ENCODE data around the gene CALML6.
A peak's percentile ranks its signal among the peaks of the same experiment; 100 is the strongest.
"Not testable (repeated sequence)": the region's sequence is repeated elsewhere in the genome, so short reads cannot be mapped to it uniquely, and the experiment has no call there.

Gene CALML6

GRCh38 chr1:1926346-1926811 is 11.3 kb downstream of the CALML6 start:
- DNase-seq: no peak

DNA sequence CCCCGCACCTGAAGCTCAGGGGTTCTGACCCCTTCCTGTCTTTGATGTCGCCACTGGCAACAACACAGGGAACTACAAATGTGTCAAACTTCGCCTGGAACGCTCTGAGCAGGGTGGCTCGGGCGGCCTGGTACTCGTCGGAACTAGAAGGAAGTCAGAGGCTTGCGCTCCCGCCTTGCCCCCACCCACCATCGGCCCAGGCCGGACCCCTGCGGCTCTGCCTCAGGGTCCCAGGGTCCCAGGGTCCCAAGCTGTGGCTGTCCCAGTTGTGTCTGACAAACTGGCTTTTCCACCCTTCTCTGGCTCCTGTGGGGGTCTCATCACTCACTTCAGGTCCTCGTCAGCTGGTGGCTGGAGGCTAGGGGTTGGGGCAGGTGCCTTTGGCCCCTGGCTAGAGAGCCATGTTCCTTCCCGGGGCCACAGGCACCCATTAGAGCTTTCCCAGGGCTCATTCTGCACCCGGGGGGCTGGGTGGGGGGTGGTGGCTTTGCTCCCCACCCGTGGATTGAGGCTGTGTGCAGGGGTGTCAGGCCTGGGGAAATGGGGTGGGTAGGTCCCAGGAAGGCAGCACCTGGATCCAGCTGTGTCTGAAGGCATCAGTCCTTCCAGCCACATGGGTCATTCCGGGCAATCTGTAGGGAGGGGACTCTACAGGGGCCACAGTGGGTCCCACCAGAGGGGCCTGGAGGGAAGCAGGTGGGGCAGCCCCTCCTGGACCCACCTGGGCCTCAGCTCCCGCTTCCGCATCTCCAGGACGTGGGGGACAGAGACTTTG is 12.0 kb downstream of the CALML6 start:
- no peak for DNase-seq

DNA sequence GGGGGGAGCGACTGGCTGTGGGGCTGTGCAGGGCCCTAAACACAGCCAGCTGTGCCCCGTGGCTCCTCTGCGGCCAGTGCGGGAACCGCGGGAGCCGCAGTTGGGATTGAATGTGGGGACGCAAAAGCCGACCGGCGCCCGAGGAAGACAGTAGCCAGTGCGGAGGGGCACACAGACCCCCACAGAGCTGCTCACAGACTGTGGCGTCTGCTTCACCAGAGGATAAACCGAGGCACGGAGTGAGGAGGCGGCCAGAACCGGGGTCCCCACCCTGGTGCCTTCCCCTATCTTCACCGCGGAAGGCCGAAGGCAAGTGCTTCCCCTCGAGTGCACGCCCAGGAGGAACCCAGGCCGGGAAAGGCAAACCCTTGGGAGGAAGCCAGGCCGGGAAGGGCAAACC is 12.7 kb downstream of the CALML6 start:
- DNase-seq: no peak

GRCh38 chr1:1928231-1929101 is 13.4 kb downstream of the CALML6 start:
- DNase-seq: no peak

DNA sequence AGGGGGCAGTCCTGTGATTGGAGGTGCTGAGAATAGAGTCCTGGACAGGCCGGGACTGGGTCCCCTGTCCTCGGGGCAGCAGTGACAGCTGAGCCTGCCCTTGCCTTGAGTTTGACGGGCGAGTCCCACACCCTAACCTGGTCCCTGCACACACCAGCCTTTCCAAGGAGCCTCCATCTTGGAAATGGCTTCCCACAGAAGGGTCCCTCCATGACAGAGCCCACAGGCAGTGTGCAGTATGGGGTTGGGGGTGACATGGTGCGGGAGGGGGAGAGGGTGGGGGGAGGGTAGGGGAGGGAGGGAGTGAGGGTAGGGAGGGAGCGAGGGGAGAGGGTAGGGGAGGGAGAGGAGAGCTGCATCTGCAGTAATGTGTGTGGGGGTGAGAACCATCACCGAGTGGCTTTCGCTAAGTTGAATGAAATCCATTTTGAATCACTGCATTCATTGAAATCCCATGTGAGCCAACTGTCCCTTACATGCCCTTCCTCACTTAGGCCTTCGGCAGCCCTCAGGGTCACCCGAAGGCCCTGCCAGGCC is 14.1 kb downstream of the CALML6 start:
- DNase-seq: no peak

DNA sequence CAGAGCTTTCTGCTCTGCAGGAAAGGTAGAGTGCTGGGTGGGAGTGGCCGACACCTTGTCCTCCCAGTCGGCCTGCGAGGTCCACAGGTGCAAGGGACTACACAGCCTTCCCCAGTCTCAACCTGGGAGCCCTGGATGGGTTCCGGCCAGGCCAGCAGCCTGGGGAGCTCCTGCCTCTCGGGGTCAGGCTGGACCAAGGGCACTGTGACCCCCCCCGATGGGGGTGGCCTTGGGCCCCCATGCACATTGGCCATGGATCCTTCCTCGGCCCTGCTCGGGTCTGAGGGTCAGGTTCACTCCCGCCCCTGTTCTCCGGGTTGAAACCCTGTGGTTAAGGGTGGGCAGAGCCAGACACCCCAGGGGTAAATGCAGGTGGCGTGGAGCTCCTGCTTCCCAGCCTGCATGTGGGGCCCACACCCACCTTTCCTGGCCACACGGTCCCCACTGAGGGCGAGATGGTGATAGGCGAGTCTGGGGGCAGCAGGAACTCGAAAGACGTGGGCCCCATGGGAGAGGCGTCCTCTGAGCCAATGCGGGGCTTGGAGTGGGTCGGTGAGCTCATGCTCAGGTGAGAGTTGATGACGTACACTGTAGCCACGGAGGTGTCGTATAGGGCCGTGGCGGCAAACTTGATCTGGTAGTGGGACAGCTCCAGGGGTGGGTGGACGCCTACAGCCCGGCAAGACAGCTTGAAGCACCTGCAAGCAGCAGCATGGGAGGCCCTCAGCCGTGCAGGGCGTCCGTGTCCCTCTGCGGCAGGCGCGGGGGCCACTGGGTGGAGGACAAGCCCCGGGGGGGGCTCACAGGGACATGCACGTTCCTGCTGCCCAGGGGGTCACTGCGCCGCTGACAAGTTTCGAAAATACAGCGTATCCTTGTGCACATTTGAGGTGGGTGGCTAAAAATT is 14.8 kb downstream of the CALML6 start:
- no peak for DNase-seq

GRCh38 chr1:1934848-1935247 is 19.8 kb downstream of the CALML6 start:
- not testable (repeated sequence) for DNase-seq

- no peak for DNase-seq
Measured at GRCh38 chr1:1937061-1937460, 22.0 kb downstream of the CALML6 start.

DNA sequence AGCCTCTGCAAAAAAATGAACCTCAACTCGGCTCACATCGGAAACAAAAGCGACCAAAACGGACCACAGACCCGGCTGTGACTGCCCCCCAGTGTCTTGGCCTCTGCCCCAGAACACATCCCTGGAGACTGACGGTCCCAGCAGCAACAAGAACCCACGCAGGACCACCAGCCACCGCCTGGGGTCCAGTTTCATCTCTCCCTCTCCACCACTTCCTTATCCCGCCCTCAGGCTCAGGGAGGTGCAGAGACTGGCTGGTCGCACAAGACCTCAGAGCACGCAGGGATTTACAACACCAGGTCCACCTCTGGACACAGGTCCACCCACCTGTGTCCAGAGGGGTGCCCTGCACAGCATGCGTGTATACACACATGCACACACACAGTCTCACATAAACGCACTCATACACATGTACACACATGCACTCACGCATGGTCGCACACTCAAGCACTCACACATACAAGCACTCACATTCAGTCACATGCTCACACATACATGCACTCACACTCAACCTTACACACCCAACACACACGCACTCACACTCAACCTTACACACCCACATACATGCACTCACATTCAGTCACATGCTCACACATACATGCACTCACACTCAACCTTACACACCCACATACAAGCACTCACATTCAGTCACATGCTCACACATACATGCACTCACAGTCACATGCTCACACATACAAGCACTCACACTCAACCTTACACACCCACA is 22.7 kb downstream of the CALML6 start:
- no peak for DNase-seq

- DNase-seq: no peak
Measured at GRCh38 chr1:1938276-1938573, 23.2 kb downstream of the CALML6 start.

DNA sequence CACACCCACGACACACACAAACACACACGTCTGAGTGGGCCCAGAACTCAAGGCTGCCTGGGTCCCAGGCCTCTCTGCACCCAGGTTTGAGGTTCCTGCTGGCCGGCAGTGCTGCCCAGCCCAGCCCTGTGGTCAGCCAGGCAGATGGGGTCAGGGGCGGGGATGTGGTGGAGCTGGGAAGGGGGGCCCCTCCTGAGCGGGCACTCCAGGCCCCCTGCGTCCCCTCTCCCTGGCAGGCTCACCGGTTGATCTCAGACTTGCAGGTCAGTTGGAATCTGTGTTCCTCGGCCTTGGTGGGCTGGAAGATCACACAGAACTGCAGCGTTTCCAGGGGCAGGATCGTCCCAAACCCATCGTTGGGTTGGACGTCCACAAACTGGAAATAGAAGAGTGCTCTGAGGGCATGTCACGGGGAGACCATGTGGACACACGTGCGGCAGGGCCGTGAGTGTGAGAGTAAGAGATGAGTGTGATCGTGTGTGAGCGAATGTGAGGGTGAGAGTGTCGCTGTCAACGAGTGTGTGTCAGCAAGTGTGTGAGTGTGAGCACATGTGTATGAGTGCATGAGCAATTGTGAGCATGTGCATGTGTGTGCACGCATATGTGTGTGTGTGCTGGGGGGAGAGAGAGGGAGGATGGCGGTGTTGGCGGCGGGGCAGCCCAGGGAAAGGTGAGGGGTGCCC is 23.7 kb downstream of the CALML6 start:
- no peak for DNase-seq

GRCh38 chr1:1939296-1940122 is 24.4 kb downstream of the CALML6 start:
- no peak for DNase-seq

DNA sequence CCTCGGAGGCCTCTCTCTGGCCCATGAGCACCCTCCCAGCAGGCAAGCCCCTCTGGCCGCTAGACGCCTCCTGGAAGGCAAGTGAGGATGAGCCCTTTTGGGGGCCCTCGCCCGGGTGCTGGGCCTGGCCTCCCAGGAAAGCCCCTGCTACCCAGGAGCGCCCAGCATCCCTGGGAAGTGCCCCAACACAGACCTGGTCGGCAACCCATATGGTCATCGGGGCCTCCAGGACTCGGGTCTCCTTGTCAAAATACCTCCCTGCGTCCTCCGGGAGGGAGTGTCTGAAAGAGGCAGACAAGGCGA is 25.0 kb downstream of the CALML6 start:
- DNase-seq: no peak

DNA sequence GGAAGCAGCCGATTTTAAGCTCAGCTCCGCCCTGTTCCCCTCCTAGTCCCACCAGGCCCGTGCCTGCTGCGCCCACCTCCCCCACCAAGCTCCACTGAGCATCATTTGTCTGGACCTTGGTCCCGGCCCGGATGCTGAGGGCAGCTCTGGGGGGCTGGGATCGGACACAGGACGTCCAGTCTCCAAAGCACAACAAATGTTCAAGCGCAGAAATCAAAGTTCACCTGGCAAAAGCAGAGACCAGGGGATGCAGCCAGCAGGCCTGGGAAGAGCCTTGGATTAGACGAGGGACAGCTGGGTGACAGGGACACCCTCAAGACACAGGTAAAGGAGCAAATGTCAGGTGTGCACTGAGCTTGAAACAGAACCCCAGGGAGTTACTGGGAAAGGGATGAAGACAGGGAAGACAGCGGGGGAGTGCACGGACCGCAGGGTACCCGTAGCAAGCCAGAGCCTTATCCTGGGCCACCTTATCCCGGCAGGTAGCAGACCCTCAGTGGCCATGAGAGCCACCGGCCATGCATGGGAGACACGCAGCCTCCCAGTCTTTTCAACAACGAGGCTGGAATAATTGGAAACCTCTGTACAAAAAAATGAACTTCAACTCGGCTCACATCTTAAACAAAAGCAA is 26.3 kb downstream of the CALML6 start:
- DNase-seq: no peak

- no peak for DNase-seq
Measured at GRCh38 chr1:1941868-1942752, 27.1 kb downstream of the CALML6 start.

DNA sequence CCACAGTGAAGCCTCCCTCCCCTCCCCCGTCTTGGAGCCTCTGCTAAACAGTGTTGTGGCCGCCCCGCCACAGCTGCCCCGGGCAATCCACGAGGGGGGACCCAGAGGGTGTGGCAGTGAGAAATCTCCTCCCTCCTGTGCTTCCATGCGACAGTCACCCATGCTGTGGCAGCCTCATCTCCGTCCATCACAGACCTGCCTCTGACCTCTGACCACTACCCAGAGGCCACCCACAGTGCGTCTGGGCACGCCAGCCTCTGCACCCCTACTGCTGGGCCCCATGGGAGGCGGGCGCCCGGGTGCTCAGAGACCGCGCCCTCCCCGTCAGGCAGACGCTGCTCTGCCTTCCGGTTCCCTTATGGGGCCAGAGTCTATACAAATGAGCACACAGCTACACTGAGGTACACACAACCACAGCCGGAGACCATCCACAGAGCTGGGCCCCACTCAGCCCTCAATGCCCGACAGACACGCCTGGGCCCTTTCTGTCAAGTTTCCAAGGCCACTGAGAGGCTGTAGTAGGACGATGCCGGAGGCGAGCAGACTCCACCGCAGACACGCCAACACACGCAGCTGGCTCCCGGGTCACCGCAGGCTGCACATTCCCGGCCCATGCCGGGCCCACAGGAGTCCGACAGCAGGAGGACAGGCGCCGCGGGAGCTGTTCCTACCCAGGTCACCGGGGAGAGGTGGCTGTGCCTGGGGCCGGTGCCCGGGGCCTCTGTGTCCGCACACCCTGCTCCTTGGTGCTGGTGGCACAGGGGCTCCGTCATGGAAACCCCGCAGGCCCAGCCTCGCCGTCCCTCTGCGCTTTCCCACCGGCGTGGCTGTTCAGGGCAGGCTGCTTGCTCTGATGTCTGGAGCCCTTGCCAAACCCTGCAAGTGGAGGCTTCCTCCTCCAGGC is 27.9 kb downstream of the CALML6 start:
- no peak for DNase-seq

GRCh38 chr1:1943834-1944570 is 28.9 kb downstream of the CALML6 start:
- DNase-seq: peak; percentile 6

Data from fibroblast of skin of right quadriceps (primary cell).